Head of caudate nucleus (tissue), 42 donors: ENCODE measurements around the gene CYREN.
"Not testable (repeated sequence)": the region's sequence is repeated elsewhere in the genome, so short reads cannot be mapped to it uniquely, and the experiment has no call there.

Experiments
- DNase-seq, 42 donors: peaks; one replicate each; pipeline versions ENCODE4 v3.0.0 to v3.0.0-alpha.2; 2020 to 2021; ENCODE audit warnings: mixed read lengths in 7 of 42
- intact Hi-C: fragments of 100-400 bp; cut with DNase I; formaldehyde crosslinking; loops from one replicate; pipeline ENCODE4 v1.15.0; 2022

CYREN gene

GRCh38 chr7:135143885-135144668, 26.4 kb downstream of the CYREN start:
- intact Hi-C loops, result no loop called here
- no peak for DNase-seq

GRCh38 chr7:135129579-135129978, 40.9 kb downstream of the CYREN start:
- no peak for DNase-seq
- intact Hi-C loops, result no loop called here

- intact Hi-C loops, result no loop called here
- DNase-seq, result no peak
Measured at GRCh38 chr7:135128931-135129330, 41.6 kb downstream of the CYREN start.

GRCh38 chr7:135124631-135125030, 45.9 kb downstream of the CYREN start:
- DNase-seq, result peak in 1 of 42 donors; percentile 16

GRCh38 chr7:135121868-135122267, 48.6 kb downstream of the CYREN start:
- DNase-seq, result peak in 1 of 42 donors; percentile 19

More at GRCh38 chr7:135124631-135125030, 45.9 kb downstream of the CYREN start:
- intact Hi-C loops, result not testable (repeated sequence)

GRCh38 chr7:135117096-135117495, 53.4 kb downstream of the CYREN start:
- DNase-seq, result no peak
- intact Hi-C loops, result no loop called here

More at GRCh38 chr7:135121868-135122267, 48.6 kb downstream of the CYREN start:
- intact Hi-C loops, result no loop called here
